Panc1 (cell line): ENCODE data around the gene SLC24A4. TPM values are rescaled to one million over a fixed set of nuclear protein-coding genes. Genes with fewer than 3 reads are reported as not detected.

Experiments
- ATAC-seq: fragments of 200-7000 bp; cut with Tn5 transposase; 2 replicates; pipeline ENCODE4 v1.9.1; 2020; ENCODE audit warnings: mild to moderate bottlenecking, moderate library complexity
- BruUV-seq: library from RNA; stranded (reverse); fragments of 400-500 nt; replicated peaks from 2 replicates; lab custom pipeline; 2021; lab: Mats Ljungman, UMichigan
- CTCF ChIA-PET: fragments of 300-600 bp; sonication (Branson Sonifier 250); formaldehyde crosslinking; loops from one replicate; lab custom pipeline; 2022; ENCODE audit warnings: antibody characterized with exemption; lab: Charles Lee
- POLR2A ChIA-PET: fragments of 300-600 bp; sonication (Branson Sonifier 250); formaldehyde crosslinking; loops from one replicate; lab custom pipeline; 2022; ENCODE audit warnings: antibody characterized with exemption; lab: Charles Lee
- DNase-seq: peaks from one replicate; pipeline ENCODE4 v3.0.0-alpha.2; 2010; ENCODE audit warnings: low read depth, low spot score
- H3K27ac ChIP-seq: 2 replicates; pipeline ENCODE4 v1.5.1; 2011; ENCODE audit warnings: mild to moderate bottlenecking, low read length, inconsistent platforms
- H3K27me3 ChIP-seq: fragments of 200-500 bp; sonication (Bioruptor generic); 2 replicates; pipeline ENCODE4 v1.6.0; 2014; ENCODE audit warnings: low read length, inconsistent platforms; ENCODE audit not compliant: control insufficient read depth, insufficient read depth
- H3K36me3 ChIP-seq: fragments of 200-500 bp; sonication (Bioruptor generic); 2 replicates; pipeline ENCODE4 v1.5.1; 2014; ENCODE audit warnings: inconsistent platforms, mild to moderate bottlenecking, low read length, moderate library complexity; ENCODE audit not compliant: control insufficient read depth, insufficient read depth
- H3K4me1 ChIP-seq: 2 replicates; pipeline ENCODE4 v1.5.1; 2011; ENCODE audit warnings: inconsistent platforms, mild to moderate bottlenecking, low read length, moderate library complexity; ENCODE audit not compliant: control insufficient read depth, insufficient read depth
- H3K4me3 ChIP-seq, 2 experiments: 2 replicates each; pipeline ENCODE4 v1.5.1; 2011 to 2012; ENCODE audit warnings: low read depth in 2 of 2, low read length in 2 of 2, mild to moderate bottlenecking in 2 of 2, inconsistent platforms in 1 of 2, moderate library complexity in 1 of 2
- H3K9me3 ChIP-seq: fragments of 200-500 bp; sonication (Bioruptor generic); 2 replicates; pipeline ENCODE4 v1.5.1; 2014; ENCODE audit warnings: low read depth, mild to moderate bottlenecking, inconsistent platforms, low read length, moderate library complexity; ENCODE audit not compliant: control insufficient read depth, insufficient read depth
- CTCF ChIP-seq: fragments of 450-650 bp; IDR thresholded peaks from 2 replicates; pipeline ENCODE4 v1.5.1; 2017; ENCODE audit warnings: mild to moderate bottlenecking
- POLR2AphosphoS5 ChIP-seq: IDR thresholded peaks from 2 replicates; pipeline ENCODE4 v1.6.1; 2012; ENCODE audit warnings: mild to moderate bottlenecking, low read depth, low read length, moderate library complexity
- REST ChIP-seq, 2 experiments: IDR thresholded peaks; 2 replicates each; pipeline ENCODE4 v1.6.1; 2011 to 2012; ENCODE audit warnings: low read depth in 2 of 2, control low read depth in 1 of 2, low read length in 1 of 2, mild to moderate bottlenecking in 1 of 2, moderate library complexity in 1 of 2; ENCODE audit not compliant: insufficient read depth in 1 of 2
- SIN3A ChIP-seq: IDR thresholded peaks from 2 replicates; pipeline ENCODE4 v1.6.1; 2012; ENCODE audit warnings: low read depth, mild to moderate bottlenecking, low read length, moderate library complexity, borderline replicate concordance; ENCODE audit not compliant: insufficient read depth
- TCF7L2 ChIP-seq: IDR thresholded peaks from 2 replicates; pipeline ENCODE4 v1.6.1; 2011; ENCODE audit warnings: mild to moderate bottlenecking, low read depth, low read length, inconsistent platforms
- in situ Hi-C: cut with HindIII; loops from 2 replicates; pipeline ENCODE4 v1.10.0; 2016; ENCODE audit warnings: low sequenced_read_pairs, low pct_unique_long_range_greater_than_20kb
- intact Hi-C: fragments of 100-400 bp; cut with micrococcal nuclease; formaldehyde crosslinking; loops from one replicate; pipeline ENCODE4 v1.10.0; 2022; ENCODE audit not compliant: unreplicated experiment
- total RNA-seq: library from RNA; stranded (reverse); gene quantifications from one replicate; pipeline ENCODE4 v1.2.1, GENCODE V29; 2021; ENCODE audit not compliant: unreplicated experiment

The SLC24A4 gene
- total RNA-seq, 1 experiment from 2014 or later, result not detected

- ChIA-PET POLR2A (no interaction called here), CTCF (no interaction called here)
- no peak for DNase-seq
- Histone ChIP-seq H3K4me3 (no peak overlapping the region), H3K27ac (no peak overlapping the region), H3K4me1 (no peaks in the 10 kb centered on the region), H3K9me3 (no peaks in the 10 kb centered on the region), H3K27me3 (no peaks in the 10 kb centered on the region), H3K36me3 (no peaks in the 10 kb centered on the region)
- in situ Hi-C loops, result no loop called here
- no peak for ATAC-seq
- BruUV-seq, result no TSS peak
- intact Hi-C loops, result no loop called here
- no peak for TF ChIP-seq SIN3A
- TF ChIP-seq REST (IDR thresholded peaks at IDR 0.05; ENCODE audit: insufficient read depth in 1 of 2, low read depth in 2 of 2, low read length in 1 of 2), result no peak
- no peak for TF ChIP-seq CTCF
- TF ChIP-seq POLR2AphosphoS5, result no peak
- no peak for TF ChIP-seq TCF7L2
Observed at GRCh38 chr14:92383805-92384204, 60.8 kb downstream of the SLC24A4 start.

- no peak for DNase-seq
- H3K9me3 ChIP-seq, result no peaks in the 10 kb centered on the region
- no peak for ATAC-seq
- intact Hi-C loops, result no loop called here
- in situ Hi-C loops, result no loop called here
- H3K4me3 ChIP-seq, result no peak overlapping the region
- no peak for TF ChIP-seq REST (IDR thresholded peaks at IDR 0.05; ENCODE audit: insufficient read depth in 1 of 2, low read depth in 2 of 2, low read length in 1 of 2)
- H3K27me3 ChIP-seq, result no peaks in the 10 kb centered on the region
- no peaks in the 10 kb centered on the region for H3K4me1 ChIP-seq
- no peaks in the 10 kb centered on the region for H3K36me3 ChIP-seq
- H3K27ac ChIP-seq, result no peak overlapping the region
- no TSS peak for BruUV-seq
- POLR2A ChIA-PET, result no interaction called here
- CTCF ChIA-PET, result no interaction called here
Observed at GRCh38 chr14:92384461-92385133, 61.6 kb downstream of the SLC24A4 start.
